H9 (cell line): ENCODE data around the gene CDC42. TPM values are rescaled to one million over a fixed set of nuclear protein-coding genes. Genes with fewer than 3 reads are reported as not detected.

Source experiments
- DNase-seq: peaks from one replicate; pipeline ENCODE4 v3.0.0-alpha.2; 2017
- H2AFZ ChIP-seq: one replicate; pipeline ENCODE4 v1.6.1; 2013; ENCODE audit warnings: mild to moderate bottlenecking, low read length, control low read depth, moderate library complexity
- H2AK5ac ChIP-seq: 2 replicates; pipeline ENCODE4 v1.6.1; 2013; ENCODE audit warnings: low read length, control low read depth, mixed read lengths; ENCODE audit not compliant: insufficient read length
- H2BK120ac ChIP-seq: one replicate; pipeline ENCODE4 v1.6.1; 2013; ENCODE audit warnings: low read depth, mild to moderate bottlenecking, low read length, control low read depth, inconsistent platforms; ENCODE audit not compliant: poor library complexity, severe bottlenecking
- H2BK12ac ChIP-seq: 2 replicates; pipeline ENCODE4 v1.6.1; 2013; ENCODE audit warnings: low read length, control low read depth, mixed read lengths, low read depth; ENCODE audit not compliant: insufficient read length
- H2BK15ac ChIP-seq: 2 replicates; pipeline ENCODE4 v1.6.1; 2013; ENCODE audit warnings: low read depth, low read length, control low read depth
- H2BK20ac ChIP-seq: one replicate; pipeline ENCODE4 v1.6.1; 2013; ENCODE audit warnings: low read depth, mild to moderate bottlenecking, low read length, control low read depth, inconsistent platforms; ENCODE audit not compliant: poor library complexity, severe bottlenecking
- H2BK5ac ChIP-seq: 2 replicates; pipeline ENCODE4 v1.6.1; 2013; ENCODE audit warnings: low read length, control low read depth, mixed read lengths; ENCODE audit not compliant: insufficient read length
- H3K14ac ChIP-seq: 2 replicates; pipeline ENCODE4 v1.6.1; 2013; ENCODE audit warnings: low read length, control low read depth; ENCODE audit not compliant: insufficient read depth
- H3K18ac ChIP-seq: 2 replicates; pipeline ENCODE4 v1.6.1; 2013; ENCODE audit warnings: low read depth, mild to moderate bottlenecking, mixed read lengths, low read length, control low read depth; ENCODE audit not compliant: insufficient read length
- H3K23ac ChIP-seq: 2 replicates; pipeline ENCODE4 v1.6.1; 2013; ENCODE audit warnings: low read length, control low read depth, mixed read lengths, low read depth; ENCODE audit not compliant: insufficient read length
- H3K23me2 ChIP-seq: 2 replicates; pipeline ENCODE4 v1.6.1; 2013; ENCODE audit warnings: low read depth, mild to moderate bottlenecking, mixed read lengths, low read length, control low read depth; ENCODE audit not compliant: insufficient read length, poor library complexity, severe bottlenecking
- H3K27ac ChIP-seq: 2 replicates; pipeline ENCODE4 v1.5.1; 2013; ENCODE audit warnings: low read length, control low read depth, mixed read lengths, low read depth; ENCODE audit not compliant: insufficient read length
- H3K27me3 ChIP-seq: 2 replicates; pipeline ENCODE4 v1.6.1; 2013; ENCODE audit warnings: low read length, control low read depth, inconsistent platforms; ENCODE audit not compliant: insufficient read depth
- H3K4ac ChIP-seq: 2 replicates; pipeline ENCODE4 v1.6.1; 2013; ENCODE audit warnings: low read depth, mild to moderate bottlenecking, control low read depth, inconsistent platforms, low read length, moderate library complexity
- H3K4me1 ChIP-seq: 2 replicates; pipeline ENCODE4 v1.6.1; 2013; ENCODE audit warnings: low read length, control low read depth, inconsistent platforms; ENCODE audit not compliant: insufficient read depth
- H3K4me2 ChIP-seq: 2 replicates; pipeline ENCODE4 v1.6.1; 2013; ENCODE audit warnings: low read length, control low read depth, mixed read lengths; ENCODE audit not compliant: insufficient read length, insufficient read depth
- H3K56ac ChIP-seq: 2 replicates; pipeline ENCODE4 v1.6.1; 2013; ENCODE audit warnings: low read depth, mild to moderate bottlenecking, mixed read lengths, low read length, control low read depth; ENCODE audit not compliant: insufficient read length
- H3K79me1 ChIP-seq: 2 replicates; pipeline ENCODE4 v1.6.1; 2013; ENCODE audit warnings: low read depth, mild to moderate bottlenecking, moderate library complexity, low read length, control low read depth, inconsistent platforms; ENCODE audit not compliant: insufficient read depth, poor library complexity, severe bottlenecking
- H3K79me2 ChIP-seq: 2 replicates; pipeline ENCODE4 v1.6.1; 2013; ENCODE audit warnings: low read length, control low read depth, inconsistent platforms; ENCODE audit not compliant: insufficient read depth
- H3K9ac ChIP-seq: 2 replicates; pipeline ENCODE4 v1.6.1; 2013; ENCODE audit warnings: low read length, control low read depth, mixed read lengths; ENCODE audit not compliant: insufficient read length; ENCODE audit errors: extremely low read depth
- H3K9me3 ChIP-seq: one replicate; pipeline ENCODE4 v1.6.1; 2013; ENCODE audit warnings: low read depth, low read length, inconsistent platforms; ENCODE audit not compliant: control insufficient read depth
- H3T11ph ChIP-seq: one replicate; pipeline ENCODE4 v1.6.1; 2013; ENCODE audit warnings: mild to moderate bottlenecking, low read length, control low read depth, inconsistent platforms
- H4K20me1 ChIP-seq: one replicate; pipeline ENCODE4 v1.6.1; 2013; ENCODE audit not compliant: control insufficient read depth, insufficient read length, insufficient read depth
- H4K5ac ChIP-seq: 2 replicates; pipeline ENCODE4 v1.6.1; 2013; ENCODE audit warnings: low read depth, mild to moderate bottlenecking, mixed read lengths, low read length, control low read depth; ENCODE audit not compliant: insufficient read length
- H4K8ac ChIP-seq: replicated peaks from 2 replicates; pipeline ENCODE4 v1.6.1; 2013; ENCODE audit warnings: low read length, control low read depth, mixed read lengths, low read depth; ENCODE audit not compliant: insufficient read length
- H4K91ac ChIP-seq: 2 replicates; pipeline ENCODE4 v1.6.1; 2013; ENCODE audit warnings: low read depth, mild to moderate bottlenecking, moderate library complexity, mixed read lengths, low read length, control low read depth; ENCODE audit not compliant: insufficient read length
- H3K27ac Mint-ChIP-seq, 3 experiments: 2 replicates in 2 of 3; 3 replicates in 1 of 3; pipeline ENCODE4 v1.8.0; 2020 to 2021; ENCODE audit warnings: mixed read lengths in 3 of 3, mild to moderate bottlenecking in 1 of 3, moderate library complexity in 1 of 3
- H3K27me3 Mint-ChIP-seq: 2 replicates; pipeline ENCODE4 v1.8.0; 2021; ENCODE audit warnings: low read depth, mild to moderate bottlenecking, moderate library complexity, mixed read lengths
- H3K36me3 Mint-ChIP-seq, 3 experiments: 2 replicates in 2 of 3; 3 replicates in 1 of 3; pipeline ENCODE4 v1.8.0; 2020 to 2021; ENCODE audit warnings: low read depth in 3 of 3, mixed read lengths in 3 of 3; ENCODE audit not compliant: insufficient read depth in 1 of 3
- H3K4me1 Mint-ChIP-seq, 2 experiments: 2 replicates each; pipeline ENCODE4 v1.8.0; 2020; ENCODE audit warnings: mixed read lengths in 2 of 2
- H3K4me3 Mint-ChIP-seq, 2 experiments: 2 replicates in 1 of 2; 3 replicates in 1 of 2; pipeline ENCODE4 v1.8.0; 2020 to 2021; ENCODE audit warnings: mild to moderate bottlenecking in 2 of 2, mixed read lengths in 2 of 2, moderate library complexity in 1 of 2
- H3K9me3 Mint-ChIP-seq, 2 experiments: 2 replicates in 1 of 2; 3 replicates in 1 of 2; pipeline ENCODE4 v1.8.0; 2020; ENCODE audit warnings: mild to moderate bottlenecking in 2 of 2, mixed read lengths in 2 of 2, moderate library complexity in 1 of 2
- WGBS: extraction: QIAGEN DNeasy Blood & Tissue Kit; methylation state at CpG from one replicate; pipeline ENCODE4 v1.1.7; 2013; ENCODE audit warnings: missing lambda C conversion rate, low lambda C conversion rate, mixed read lengths; ENCODE audit not compliant: insufficient read length; ENCODE audit errors: extremely low coverage; 5-methylcytosine and 5-hydroxymethylcytosine counted together
- total RNA-seq: library from RNA; stranded (reverse); gene quantifications from 2 replicates; pipeline ENCODE4 v1.2.1, GENCODE V29; 2021
- TF ChIP-seq, protein P1 (sequence below): fragments of 200-600 bp; sonication (generic); conservative IDR thresholded peaks from 3 replicates; pipeline ENCODE4 v1.8.0; 2021; ENCODE audit warnings: antibody characterized with exemption, mild to moderate bottlenecking

Gene CDC42
- total RNA-seq, 1 experiment from 2014 or later: 197 TPM

DNA sequence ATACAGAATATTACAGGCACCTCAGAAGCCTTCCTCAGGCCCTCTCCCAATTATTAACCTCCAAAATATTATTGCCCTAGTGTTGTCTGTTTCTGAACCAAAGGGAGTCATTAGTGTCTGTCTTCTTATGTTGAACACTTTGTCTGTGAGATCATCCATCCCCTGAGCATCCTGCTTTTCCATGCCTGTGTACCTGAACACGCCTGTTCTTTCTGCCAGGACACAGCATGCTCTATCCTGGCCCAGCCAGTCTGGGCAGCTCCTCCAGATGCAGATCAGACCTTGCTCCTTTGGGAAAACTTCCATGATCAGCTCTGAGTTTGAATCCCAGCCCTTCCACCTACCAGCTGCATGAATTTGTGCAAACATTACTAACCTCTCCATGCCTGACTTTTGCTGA is 11.0 kb upstream of the CDC42 start:
- H4K20me1 ChIP-seq: no peaks in the 10 kb centered on the region
- H2AFZ ChIP-seq: no peak overlapping the region
- no peak overlapping the region for H4K8ac ChIP-seq
- no peak overlapping the region for H3T11ph ChIP-seq
- H4K91ac ChIP-seq: no peak overlapping the region
- Mint-ChIP-seq H3K4me1 (peaks cover 43 to 47% of the 10 kb centered on the region in 2 experiments), H3K27ac (no peak overlapping the region), H3K36me3 (peaks cover 0 to 4% (median 0%) of the 10 kb centered on the region in 3 experiments; a peak in 2 of 7 replicates), H3K27me3 (no peaks in the 10 kb centered on the region), H3K9me3 (peaks cover 3% of the 10 kb centered on the region in 2 experiments; a peak in 3 of 5 replicates), H3K4me3 (no peak overlapping the region)
- TF ChIP-seq, protein P1, sequence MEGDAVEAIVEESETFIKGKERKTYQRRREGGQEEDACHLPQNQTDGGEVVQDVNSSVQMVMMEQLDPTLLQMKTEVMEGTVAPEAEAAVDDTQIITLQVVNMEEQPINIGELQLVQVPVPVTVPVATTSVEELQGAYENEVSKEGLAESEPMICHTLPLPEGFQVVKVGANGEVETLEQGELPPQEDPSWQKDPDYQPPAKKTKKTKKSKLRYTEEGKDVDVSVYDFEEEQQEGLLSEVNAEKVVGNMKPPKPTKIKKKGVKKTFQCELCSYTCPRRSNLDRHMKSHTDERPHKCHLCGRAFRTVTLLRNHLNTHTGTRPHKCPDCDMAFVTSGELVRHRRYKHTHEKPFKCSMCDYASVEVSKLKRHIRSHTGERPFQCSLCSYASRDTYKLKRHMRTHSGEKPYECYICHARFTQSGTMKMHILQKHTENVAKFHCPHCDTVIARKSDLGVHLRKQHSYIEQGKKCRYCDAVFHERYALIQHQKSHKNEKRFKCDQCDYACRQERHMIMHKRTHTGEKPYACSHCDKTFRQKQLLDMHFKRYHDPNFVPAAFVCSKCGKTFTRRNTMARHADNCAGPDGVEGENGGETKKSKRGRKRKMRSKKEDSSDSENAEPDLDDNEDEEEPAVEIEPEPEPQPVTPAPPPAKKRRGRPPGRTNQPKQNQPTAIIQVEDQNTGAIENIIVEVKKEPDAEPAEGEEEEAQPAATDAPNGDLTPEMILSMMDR: no peak
- no peak overlapping the region for H3K4ac ChIP-seq
- H3K4me1 ChIP-seq: peaks cover 12% of the 10 kb centered on the region; the same call in 1 of the 2 replicates
- H3K56ac ChIP-seq: no peak overlapping the region
- H2BK120ac ChIP-seq: no peak overlapping the region
- no peak overlapping the region for H2BK15ac ChIP-seq
- no peaks in the 10 kb centered on the region for H3K79me1 ChIP-seq
- no peaks in the 10 kb centered on the region for H3K27me3 ChIP-seq
- DNase-seq: no peak
- H2BK20ac ChIP-seq: no peak overlapping the region
- H3K23me2 ChIP-seq: no peaks in the 10 kb centered on the region
- H3K9me3 ChIP-seq: no peaks in the 10 kb centered on the region
- no peak overlapping the region for H2BK12ac ChIP-seq
- H2BK5ac ChIP-seq: no peak overlapping the region
- H3K23ac ChIP-seq: no peak overlapping the region
- H3K4me2 ChIP-seq: no peak overlapping the region
- no peak overlapping the region for H4K5ac ChIP-seq
- no peak overlapping the region for H3K9ac ChIP-seq
- no peak overlapping the region for H3K14ac ChIP-seq
- H3K79me2 ChIP-seq: no peaks in the 10 kb centered on the region
- H2AK5ac ChIP-seq: no peak overlapping the region
- no peak overlapping the region for H3K18ac ChIP-seq
- H3K27ac ChIP-seq: no peak overlapping the region
- WGBS: no CpG with 5 or more reads among the region's 1 CpG
